ENCODE results near the gene PAOX. TPM values are rescaled to one million over a fixed set of nuclear protein-coding genes. Genes with fewer than 3 reads are reported as not detected.

Gene PAOX
- total and polyA plus RNA-seq, 4 experiments from 2014 or later = 7.6 to 10.3 (median 9.3) TPM

DNA sequence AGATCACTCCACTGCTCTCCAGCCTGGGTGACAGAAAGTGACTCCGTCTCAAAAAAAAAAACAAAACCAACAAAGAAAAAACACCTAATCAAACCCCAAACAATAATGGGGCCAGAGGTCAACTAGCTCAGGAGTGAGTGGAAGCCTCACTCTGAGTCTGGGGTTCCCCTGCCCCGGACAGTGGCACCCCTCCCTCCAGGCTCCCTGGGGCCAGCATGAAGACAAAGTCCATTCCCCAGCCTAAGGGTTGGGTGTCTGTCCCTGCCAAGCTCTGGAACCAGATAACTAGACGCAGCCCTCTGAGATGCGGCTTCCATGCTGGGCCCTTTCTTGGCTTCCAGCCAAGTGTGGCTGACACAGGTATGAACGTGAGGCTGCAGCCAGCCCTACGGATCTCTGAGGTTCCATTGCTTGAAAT, 19.5 kb upstream of the PAOX start:
- intact Hi-C loops (cut with micrococcal nuclease) = loop anchor here (2.0 to 5.0 kb wide), 2 partner anchors 23 to 33 kb away; partner anchors contain the start of genes CALY and MTG1
- POLR2A ChIA-PET (ENCODE audit: partially characterized antibody) = interaction anchor here (5.3 kb wide), 1 partner anchor 30 kb away, joined by 38 read pairs; no protein-coding TSS in a partner anchor

DNA sequence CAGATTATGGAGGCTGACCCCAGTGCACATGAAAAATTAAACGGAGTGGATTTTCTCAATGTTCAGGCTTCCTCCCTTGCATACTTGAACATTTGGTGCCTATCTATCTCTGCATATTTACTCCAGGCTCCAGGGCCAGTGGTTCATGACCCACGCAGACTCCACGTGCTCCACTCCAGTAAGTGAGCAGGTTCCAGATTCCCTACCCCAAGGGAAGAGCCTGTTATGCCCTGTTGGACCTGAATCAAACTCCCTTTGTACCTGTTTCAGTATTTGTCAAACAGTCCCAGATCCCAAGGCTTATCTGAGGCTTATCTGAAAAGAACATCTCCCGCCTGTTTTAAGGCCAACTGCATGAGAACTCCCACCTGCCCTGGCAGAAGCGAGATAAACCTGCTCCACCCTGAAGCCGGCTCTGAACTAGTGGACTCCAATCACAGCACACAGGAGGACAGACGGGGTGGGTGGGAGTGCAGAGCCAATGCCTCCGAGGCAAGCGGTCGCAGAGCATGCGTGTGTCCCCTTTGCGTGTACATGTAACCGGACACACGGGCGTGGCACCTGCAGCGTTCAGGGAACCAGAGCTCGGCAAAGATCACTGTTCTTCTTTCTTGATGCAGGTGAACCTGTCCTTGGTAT, 19.0 kb upstream of the PAOX start:
- intact Hi-C loops (cut with micrococcal nuclease) = loop anchor here (2.0 to 5.0 kb wide), 2 partner anchors 23 to 32 kb away; partner anchors contain the start of genes CALY and MTG1

More for the DNA sequence above, 19.5 kb upstream of the PAOX start:
- CTCF ChIA-PET (ENCODE audit: partially characterized antibody) = interaction anchor here (1.1 to 1.3 kb wide), 2 partner anchors 18 to 30 kb away, joined by 3 to 4 read pairs; no protein-coding TSS in a partner anchor
- H3K36me3 Mint-ChIP-seq = peaks cover 3 to 13% of the 10 kb centered on the region in 2 donors
- no peaks in the 10 kb centered on the region for H3K9me3 ChIP-seq (ENCODE audit: control insufficient read depth in 1 of 2, low read length in 2 of 2)
- no peaks in the 10 kb centered on the region for H3K36me3 ChIP-seq (ENCODE audit: insufficient read depth, low read length)
- H3K27ac ChIP-seq (ENCODE audit: low read depth, low read length) = no peak overlapping the region
- no peaks in the 10 kb centered on the region for H3K27me3 ChIP-seq (ENCODE audit: insufficient read depth, low read length)
- peaks cover 8% of the 10 kb centered on the region for H3K4me1 ChIP-seq (ENCODE audit: insufficient read depth, low read length)
- H3K4me3 ChIP-seq (ENCODE audit: low read length in 2 of 2) = no peak overlapping the region
- no peaks in the 10 kb centered on the region for H3K9me3 Mint-ChIP-seq
- DNase-seq = peak in 4 of 5 donors; percentile 39 to 50 (median 48)
- no peaks in the 10 kb centered on the region for H3K27me3 Mint-ChIP-seq
- peak overlapping the region in 5 of 7 donors; percentile 19 to 62 (median 50) for H3K27ac Mint-ChIP-seq
- no peak overlapping the region for H3K4me3 Mint-ChIP-seq
- peaks cover 0 to 9% (median 5%) of the 10 kb centered on the region in 4 donors for H3K4me1 Mint-ChIP-seq

DNA sequence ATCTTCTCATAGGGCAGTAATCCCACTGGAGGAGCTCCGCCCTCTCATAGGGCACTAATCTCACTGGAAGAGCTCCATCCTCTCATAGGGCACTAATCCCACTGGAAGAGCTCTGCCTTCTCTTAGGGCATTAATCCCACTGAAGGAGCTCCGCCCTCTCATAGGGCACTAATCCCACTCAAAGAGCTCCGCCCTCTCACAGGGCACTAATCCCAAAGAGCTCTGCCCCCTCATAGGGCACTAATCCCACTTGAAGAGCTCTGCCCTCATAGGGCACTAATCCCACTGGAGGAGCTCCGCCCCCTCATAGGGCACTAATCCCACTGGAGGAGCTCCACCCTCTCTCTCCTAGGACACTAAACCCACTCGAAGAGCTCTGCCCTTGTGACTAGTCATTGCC, 17.8 kb upstream of the PAOX start:
- DNase-seq = no peak
- no peak overlapping the region for H3K4me3 ChIP-seq (ENCODE audit: low read length in 2 of 2)
- peaks cover 6% of the 10 kb centered on the region for H3K4me1 ChIP-seq (ENCODE audit: insufficient read depth, low read length)
- Mint-ChIP-seq H3K36me3 (peaks cover 6 to 21% of the 10 kb centered on the region in 2 donors), H3K27me3 (no peaks in the 10 kb centered on the region), H3K4me1 (peaks cover 0 to 7% (median 5%) of the 10 kb centered on the region in 4 donors), H3K27ac (peak overlapping the region in 4 of 7 donors; percentile 6 to 89 (median 66)), H3K9me3 (no peaks in the 10 kb centered on the region), H3K4me3 (peak overlapping the region in 1 of 8 donors; percentile 40)
- ChIA-PET CTCF (ENCODE audit: partially characterized antibody) (interaction anchor here (1.2 to 1.8 kb wide), 2 partner anchors 16 to 32 kb away, joined by 3 to 6 read pairs; no protein-coding TSS in a partner anchor), POLR2A (ENCODE audit: partially characterized antibody) (interaction anchor here (0.8 to 2.0 kb wide), 4 partner anchors 12 to 28 kb away, joined by 3 to 8 read pairs (median 7); partner anchors contain the start of genes ECHS1 and PAOX)
- intact Hi-C loops (cut with micrococcal nuclease) = no loop called here
- no peaks in the 10 kb centered on the region for H3K36me3 ChIP-seq (ENCODE audit: insufficient read depth, low read length)
- no peaks in the 10 kb centered on the region for H3K9me3 ChIP-seq (ENCODE audit: control insufficient read depth in 1 of 2, low read length in 2 of 2)
- H3K27me3 ChIP-seq (ENCODE audit: insufficient read depth, low read length) = no peaks in the 10 kb centered on the region
- H3K27ac ChIP-seq (ENCODE audit: low read depth, low read length) = no peak overlapping the region

More for the DNA sequence above, 19.0 kb upstream of the PAOX start:
- H3K9me3 ChIP-seq (ENCODE audit: control insufficient read depth in 1 of 2, low read length in 2 of 2) = no peaks in the 10 kb centered on the region
- peak in 1 of 5 donors; percentile 25 for DNase-seq
- no peak overlapping the region for H3K4me3 ChIP-seq (ENCODE audit: low read length in 2 of 2)
- Mint-ChIP-seq H3K9me3 (no peaks in the 10 kb centered on the region), H3K36me3 (peaks cover 6 to 16% of the 10 kb centered on the region in 2 donors), H3K4me3 (no peak overlapping the region), H3K4me1 (peaks cover 0 to 9% (median 5%) of the 10 kb centered on the region in 4 donors), H3K27me3 (no peaks in the 10 kb centered on the region), H3K27ac (peak overlapping the region in 5 of 7 donors; percentile 31 to 62 (median 38))
- POLR2A ChIA-PET (ENCODE audit: partially characterized antibody) = interaction anchor here (5.3 kb wide), 1 partner anchor 30 kb away, joined by 38 read pairs; no protein-coding TSS in a partner anchor
- peaks cover 8% of the 10 kb centered on the region for H3K4me1 ChIP-seq (ENCODE audit: insufficient read depth, low read length)
- no peaks in the 10 kb centered on the region for H3K27me3 ChIP-seq (ENCODE audit: insufficient read depth, low read length)
- no peaks in the 10 kb centered on the region for H3K36me3 ChIP-seq (ENCODE audit: insufficient read depth, low read length)
- CTCF ChIA-PET (ENCODE audit: partially characterized antibody) = no interaction called here
- H3K27ac ChIP-seq (ENCODE audit: low read depth, low read length) = no peak overlapping the region

GRCh38 chr10:133361773-133362441, 17.2 kb upstream of the PAOX start:
- no peak for DNase-seq
- H3K9me3 ChIP-seq (ENCODE audit: control insufficient read depth in 1 of 2, low read length in 2 of 2) = no peaks in the 10 kb centered on the region
- H3K36me3 ChIP-seq (ENCODE audit: insufficient read depth, low read length) = no peaks in the 10 kb centered on the region
- no peak overlapping the region for H3K27ac ChIP-seq (ENCODE audit: low read depth, low read length)
- H3K4me3 ChIP-seq (ENCODE audit: low read length in 2 of 2) = no peak overlapping the region
- Mint-ChIP-seq H3K36me3 (peaks cover 6 to 22% of the 10 kb centered on the region in 2 donors), H3K9me3 (no peaks in the 10 kb centered on the region), H3K4me3 (peak overlapping the region in 3 of 8 donors; percentile 15 to 40 (median 21)), H3K4me1 (peaks cover 0 to 7% (median 4%) of the 10 kb centered on the region in 4 donors), H3K27ac (peak overlapping the region; percentile 8 to 89 (median 48)), H3K27me3 (no peaks in the 10 kb centered on the region)
- ChIA-PET POLR2A (ENCODE audit: partially characterized antibody) (interaction anchor here (0.8 to 2.0 kb wide), 4 partner anchors 11 to 28 kb away, joined by 3 to 8 read pairs (median 7); partner anchors contain the start of genes ECHS1 and PAOX), CTCF (ENCODE audit: partially characterized antibody) (interaction anchor here (1.2 to 1.8 kb wide), 2 partner anchors 16 to 32 kb away, joined by 3 to 6 read pairs; no protein-coding TSS in a partner anchor)
- no peaks in the 10 kb centered on the region for H3K27me3 ChIP-seq (ENCODE audit: insufficient read depth, low read length)
- intact Hi-C loops (cut with micrococcal nuclease) = no loop called here
- H3K4me1 ChIP-seq (ENCODE audit: insufficient read depth, low read length) = no peaks in the 10 kb centered on the region

- no peak overlapping the region for H3K4me3 ChIP-seq (ENCODE audit: low read length in 2 of 2)
- intact Hi-C loops (cut with micrococcal nuclease) = no loop called here
- Mint-ChIP-seq H3K9me3 (no peaks in the 10 kb centered on the region), H3K4me1 (peaks cover 0 to 7% (median 4%) of the 10 kb centered on the region in 4 donors), H3K36me3 (peaks cover 9 to 24% of the 10 kb centered on the region in 2 donors), H3K27ac (peak overlapping the region in 1 of 7 donors; percentile 68), H3K4me3 (no peak overlapping the region), H3K27me3 (no peaks in the 10 kb centered on the region)
- no peak overlapping the region for H3K27ac ChIP-seq (ENCODE audit: low read depth, low read length)
- no peaks in the 10 kb centered on the region for H3K4me1 ChIP-seq (ENCODE audit: insufficient read depth, low read length)
- ChIA-PET POLR2A (ENCODE audit: partially characterized antibody) (no interaction called here), CTCF (ENCODE audit: partially characterized antibody) (interaction anchor here (1.5 kb wide), 1 partner anchor 9 kb away, joined by 3 read pairs; no protein-coding TSS in a partner anchor)
- DNase-seq = no peak
- no peaks in the 10 kb centered on the region for H3K36me3 ChIP-seq (ENCODE audit: insufficient read depth, low read length)
- H3K27me3 ChIP-seq (ENCODE audit: insufficient read depth, low read length) = no peaks in the 10 kb centered on the region
- H3K9me3 ChIP-seq (ENCODE audit: control insufficient read depth in 1 of 2, low read length in 2 of 2) = no peaks in the 10 kb centered on the region
Measured at GRCh38 chr10:133362846-133363245, 16.2 kb upstream of the PAOX start.

GRCh38 chr10:133364645-133365431, 14.2 kb upstream of the PAOX start:
- no peaks in the 10 kb centered on the region for H3K27me3 Mint-ChIP-seq
- no peaks in the 10 kb centered on the region for H3K9me3 ChIP-seq (ENCODE audit: control insufficient read depth in 1 of 2, low read length in 2 of 2)
- ChIA-PET POLR2A (ENCODE audit: partially characterized antibody) (interaction anchor here (1.6 kb wide), 1 partner anchor 24 kb away, joined by 4 read pairs; no protein-coding TSS in a partner anchor), CTCF (ENCODE audit: partially characterized antibody) (no interaction called here)
- no peak overlapping the region for H3K27ac ChIP-seq (ENCODE audit: low read depth, low read length)
- intact Hi-C loops (cut with micrococcal nuclease) = no loop called here
- no peaks in the 10 kb centered on the region for H3K27me3 ChIP-seq (ENCODE audit: insufficient read depth, low read length)
- H3K4me3 Mint-ChIP-seq = no peak overlapping the region
- no peaks in the 10 kb centered on the region for H3K4me1 ChIP-seq (ENCODE audit: insufficient read depth, low read length)
- DNase-seq = no peak
- no peaks in the 10 kb centered on the region for H3K9me3 Mint-ChIP-seq
- H3K4me3 ChIP-seq (ENCODE audit: low read length in 2 of 2) = no peak overlapping the region
- peaks cover 8% of the 10 kb centered on the region for H3K36me3 ChIP-seq (ENCODE audit: insufficient read depth, low read length)
- peak overlapping the region in 1 of 7 donors; percentile 5 for H3K27ac Mint-ChIP-seq
- peaks cover 22 to 37% of the 10 kb centered on the region in 2 donors for H3K36me3 Mint-ChIP-seq
- peaks cover 0 to 10% (median 4%) of the 10 kb centered on the region in 4 donors for H3K4me1 Mint-ChIP-seq
